Fibroblast of lung (primary cell): ENCODE data around the gene ASGR1. TPM values are rescaled to one million over a fixed set of nuclear protein-coding genes. Genes with fewer than 3 reads are reported as not detected.

Experiments
- DNase-seq, 2 donors: peaks; one replicate each; pipeline versions ENCODE4 v3.0.0 to v3.0.0-alpha.2; 2010; ENCODE audit warnings: low read depth in 2 of 2
- H2AFZ ChIP-seq: 2 replicates; pipeline ENCODE4 v1.5.1; 2012; ENCODE audit warnings: low read length, control low read depth, inconsistent platforms
- H3K27ac ChIP-seq: 2 replicates; pipeline ENCODE4 v1.5.1; 2011; ENCODE audit warnings: low read length, control low read depth; ENCODE audit not compliant: insufficient read depth
- H3K27me3 ChIP-seq: 2 replicates; pipeline ENCODE4 v1.5.1; 2011; ENCODE audit warnings: mild to moderate bottlenecking, low read length; ENCODE audit not compliant: control insufficient read depth, insufficient read depth
- H3K36me3 ChIP-seq: 2 replicates; pipeline ENCODE4 v1.5.1; 2011; ENCODE audit warnings: low read length; ENCODE audit not compliant: control insufficient read depth, insufficient read depth
- H3K4me1 ChIP-seq: 2 replicates; pipeline ENCODE4 v1.5.1; 2011; ENCODE audit warnings: low read length; ENCODE audit not compliant: control insufficient read depth, insufficient read depth; ENCODE audit errors: extremely low read depth
- H3K4me2 ChIP-seq: 2 replicates; pipeline ENCODE4 v1.5.1; 2011; ENCODE audit warnings: low read length, control low read depth; ENCODE audit not compliant: insufficient read depth; ENCODE audit errors: extremely low read depth
- H3K4me3 ChIP-seq, 4 experiments: fragments of 200-600 bp in 1 of 4; sonication (generic) in 1 of 4; replicated peaks in 1 of 4; 2 replicates each; pipeline ENCODE4 v1.5.1; 2011 to 2016; ENCODE audit warnings: low read length in 4 of 4, low read depth in 3 of 4, mild to moderate bottlenecking in 3 of 4, control low read depth in 2 of 4, inconsistent platforms in 1 of 4, mixed read lengths in 1 of 4; ENCODE audit not compliant: insufficient read depth in 1 of 4; ENCODE audit errors: control extremely low read depth in 1 of 4
- H3K79me2 ChIP-seq: 2 replicates; pipeline ENCODE4 v1.5.1; 2012; ENCODE audit warnings: mild to moderate bottlenecking, low read length, inconsistent platforms; ENCODE audit not compliant: control insufficient read depth, insufficient read depth
- H3K9ac ChIP-seq: 2 replicates; pipeline ENCODE4 v1.5.1; 2011; ENCODE audit warnings: mild to moderate bottlenecking, low read length, control low read depth; ENCODE audit not compliant: insufficient read depth
- H3K9me3 ChIP-seq: 2 replicates; pipeline ENCODE4 v1.5.1; 2012; ENCODE audit warnings: low read depth, low read length; ENCODE audit not compliant: control insufficient read depth, insufficient read depth
- H4K20me1 ChIP-seq: 2 replicates; pipeline ENCODE4 v1.5.1; 2011; ENCODE audit warnings: low read length; ENCODE audit not compliant: control insufficient read depth, insufficient read depth; ENCODE audit errors: extremely low read depth
- CTCF ChIP-seq, 2 donors: IDR thresholded peaks in 1 of 2; conservative IDR thresholded peaks in 1 of 2; 1 replicate in 1 of 2; 2 replicates in 1 of 2; pipeline ENCODE4 v1.5.1; 2011 to 2012; ENCODE audit warnings: low read length in 2 of 2, control low read depth in 1 of 2, inconsistent platforms in 1 of 2, low read depth in 1 of 2, mild to moderate bottlenecking in 1 of 2
- EZH2 ChIP-seq: IDR thresholded peaks from 2 replicates; pipeline ENCODE4 v1.5.1; 2012; ENCODE audit warnings: low read length, control low read depth, mild to moderate bottlenecking; ENCODE audit errors: missing control alignments
- polyA plus RNA-seq, 2 donors: library from polyadenylated mRNA; depleted of rRNA in 1 of 2; stranded (reverse) in 1 of 2; unstranded in 1 of 2; fragments of >200 nt; gene quantifications; 2 replicates each; pipeline ENCODE4 v1.2.1, GENCODE V29; 2011 to 2012; ENCODE audit warnings: missing spikeins in 1 of 2
- total RNA-seq: library from RNA; depleted of rRNA; stranded (reverse); fragments of >200 nt; gene quantifications from 2 replicates; pipeline ENCODE4 v1.2.1, GENCODE V29; 2014

The ASGR1 gene
- total and polyA plus RNA-seq, 2 donors (not counting 1 experiment from before 2014, with no cell fraction given), result 0.14 to 0.66 TPM

- no peaks in the 10 kb centered on the region for H3K36me3 ChIP-seq
- DNase-seq, result no peak
- no peak overlapping the region for H3K9ac ChIP-seq
- H3K79me2 ChIP-seq, result no peaks in the 10 kb centered on the region
- H3K4me1 ChIP-seq, result no peaks in the 10 kb centered on the region
- no peaks in the 10 kb centered on the region for H3K9me3 ChIP-seq
- no peak overlapping the region for H3K27ac ChIP-seq
- TF ChIP-seq CTCF (conservative IDR thresholded peaks at IDR 0.05 in 1 of 2, IDR thresholded peaks at IDR 0.05 in 1 of 2; ENCODE audit: low read depth in 1 of 2, low read length in 2 of 2) (no peak), EZH2 (no peak)
- H2AFZ ChIP-seq, result no peak overlapping the region
- no peak overlapping the region for H3K4me2 ChIP-seq
- no peaks in the 10 kb centered on the region for H4K20me1 ChIP-seq
- no peak overlapping the region for H3K4me3 ChIP-seq
- peaks cover 26% of the 10 kb centered on the region for H3K27me3 ChIP-seq
Observed at GRCh38 chr17:7138800-7139381, 40.3 kb downstream of the ASGR1 start.

GRCh38 chr17:7137171-7137943 lies 41.8 kb downstream of the ASGR1 start:
- DNase-seq, result no peak
- Histone ChIP-seq H3K4me3 (no peak overlapping the region), H3K36me3 (no peaks in the 10 kb centered on the region), H3K9ac (no peak overlapping the region), H3K27me3 (peaks cover 26% of the 10 kb centered on the region), H3K4me2 (no peak overlapping the region), H4K20me1 (no peaks in the 10 kb centered on the region), H3K27ac (no peak overlapping the region), H2AFZ (no peak overlapping the region), H3K9me3 (no peaks in the 10 kb centered on the region), H3K4me1 (no peaks in the 10 kb centered on the region), H3K79me2 (no peaks in the 10 kb centered on the region)
- TF ChIP-seq CTCF (conservative IDR thresholded peaks at IDR 0.05 in 1 of 2, IDR thresholded peaks at IDR 0.05 in 1 of 2; ENCODE audit: low read depth in 1 of 2, low read length in 2 of 2) (no peak), EZH2 (no peak)

- Histone ChIP-seq H3K36me3 (no peaks in the 10 kb centered on the region), H3K4me3 (no peak overlapping the region), H3K27ac (no peak overlapping the region), H3K9ac (no peak overlapping the region), H3K79me2 (no peaks in the 10 kb centered on the region), H4K20me1 (no peaks in the 10 kb centered on the region), H3K4me1 (no peaks in the 10 kb centered on the region), H3K9me3 (no peaks in the 10 kb centered on the region), H3K27me3 (peaks cover 26% of the 10 kb centered on the region), H2AFZ (no peak overlapping the region), H3K4me2 (no peak overlapping the region)
- TF ChIP-seq EZH2 (no peak), CTCF (conservative IDR thresholded peaks at IDR 0.05 in 1 of 2, IDR thresholded peaks at IDR 0.05 in 1 of 2; ENCODE audit: low read depth in 1 of 2, low read length in 2 of 2) (peak; percentile 86 to 95)
- DNase-seq, result peak; percentile 55 to 76
Observed at GRCh38 chr17:7136266-7136877, 42.8 kb downstream of the ASGR1 start.
